ENCODE data around the gene FRS2.

FRS2 gene

DNA sequence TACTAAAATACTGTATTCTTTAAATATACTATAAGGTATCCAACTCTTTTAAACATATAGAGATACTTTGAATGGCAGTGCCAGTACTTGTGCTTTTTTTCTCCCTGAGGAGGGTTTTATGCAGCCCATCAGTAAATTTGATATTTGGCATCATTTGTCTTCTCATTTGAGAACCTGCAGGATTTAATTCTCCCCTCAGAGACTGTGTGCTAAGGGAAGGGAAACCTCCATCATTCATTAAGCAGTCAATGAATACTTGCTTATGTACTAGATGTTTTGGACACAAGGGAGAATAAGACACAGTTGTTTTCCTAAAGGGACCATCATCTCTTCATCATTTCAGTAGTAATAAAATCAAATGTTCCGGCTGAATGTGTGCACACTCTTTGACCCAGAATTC, 40.8 kb downstream of the FRS2 start:
- no peak for DNase-seq (ENCODE audit: low spot score)
- TF ChIP-seq, protein P1, sequence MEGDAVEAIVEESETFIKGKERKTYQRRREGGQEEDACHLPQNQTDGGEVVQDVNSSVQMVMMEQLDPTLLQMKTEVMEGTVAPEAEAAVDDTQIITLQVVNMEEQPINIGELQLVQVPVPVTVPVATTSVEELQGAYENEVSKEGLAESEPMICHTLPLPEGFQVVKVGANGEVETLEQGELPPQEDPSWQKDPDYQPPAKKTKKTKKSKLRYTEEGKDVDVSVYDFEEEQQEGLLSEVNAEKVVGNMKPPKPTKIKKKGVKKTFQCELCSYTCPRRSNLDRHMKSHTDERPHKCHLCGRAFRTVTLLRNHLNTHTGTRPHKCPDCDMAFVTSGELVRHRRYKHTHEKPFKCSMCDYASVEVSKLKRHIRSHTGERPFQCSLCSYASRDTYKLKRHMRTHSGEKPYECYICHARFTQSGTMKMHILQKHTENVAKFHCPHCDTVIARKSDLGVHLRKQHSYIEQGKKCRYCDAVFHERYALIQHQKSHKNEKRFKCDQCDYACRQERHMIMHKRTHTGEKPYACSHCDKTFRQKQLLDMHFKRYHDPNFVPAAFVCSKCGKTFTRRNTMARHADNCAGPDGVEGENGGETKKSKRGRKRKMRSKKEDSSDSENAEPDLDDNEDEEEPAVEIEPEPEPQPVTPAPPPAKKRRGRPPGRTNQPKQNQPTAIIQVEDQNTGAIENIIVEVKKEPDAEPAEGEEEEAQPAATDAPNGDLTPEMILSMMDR (IDR thresholded peaks at IDR 0.05; ENCODE audit: extremely low read depth, missing control alignments), result no peak

DNA sequence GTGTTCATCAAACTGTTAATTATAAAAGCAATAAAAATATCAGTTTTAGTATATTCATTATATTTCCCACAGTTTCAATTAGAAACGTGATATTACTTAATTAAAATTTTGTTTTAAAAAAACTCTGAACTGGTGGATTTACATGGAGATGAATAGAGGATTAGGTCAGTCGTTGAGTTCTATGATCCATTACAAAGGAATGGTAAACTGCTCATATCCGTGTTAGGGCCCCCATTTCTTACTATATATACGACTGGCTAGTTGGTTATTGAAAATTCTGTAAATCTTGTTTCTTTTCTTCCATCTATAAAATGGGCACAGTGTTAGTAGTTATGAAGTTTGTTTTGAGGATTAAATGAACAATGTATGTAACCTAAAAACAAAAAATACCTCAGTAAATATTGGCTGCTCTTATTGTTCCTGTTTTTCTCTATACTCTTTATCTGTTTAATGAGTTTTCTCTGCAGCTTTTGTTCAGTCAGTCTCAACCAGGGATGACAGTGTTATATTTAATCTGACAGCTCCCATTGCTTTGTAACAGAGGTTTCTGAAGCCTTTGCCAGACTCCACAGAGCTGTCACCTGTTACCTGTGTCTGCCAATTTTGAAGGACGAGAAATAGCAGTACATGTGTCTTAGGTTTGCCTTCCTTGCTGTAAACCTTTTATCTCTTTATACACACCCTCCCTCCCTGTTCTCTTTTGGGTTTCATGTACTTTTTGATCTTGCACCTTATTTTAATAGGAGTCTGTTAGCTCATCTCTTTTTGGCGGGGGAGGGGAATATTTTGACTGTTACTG, 41.5 kb downstream of the FRS2 start:
- DNase-seq (ENCODE audit: low spot score), result no peak
- TF ChIP-seq, protein P1 (IDR thresholded peaks at IDR 0.05; ENCODE audit: extremely low read depth, missing control alignments), result no peak

DNA sequence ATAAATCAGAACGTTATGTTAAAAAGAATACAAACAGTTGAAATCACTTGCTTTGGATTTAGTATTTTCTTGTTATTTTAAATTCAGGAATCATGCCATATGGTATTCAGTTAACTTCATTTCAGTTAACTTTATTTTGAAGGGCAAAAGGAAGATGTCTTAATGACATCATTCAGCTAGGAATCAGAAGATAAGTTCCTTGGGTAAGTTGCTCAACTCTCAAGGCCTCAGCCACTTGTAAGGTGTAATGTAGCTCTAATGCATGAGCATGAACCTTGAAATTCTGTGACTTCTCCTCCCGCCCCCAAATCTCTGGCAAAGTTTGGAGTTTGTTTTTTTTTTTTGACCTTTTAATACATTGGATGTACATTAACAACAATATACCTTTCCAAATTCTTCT, 42.6 kb downstream of the FRS2 start:
- DNase-seq (ENCODE audit: low spot score), result no peak
- TF ChIP-seq, protein P1 (IDR thresholded peaks at IDR 0.05; ENCODE audit: extremely low read depth, missing control alignments), result no peak

DNA sequence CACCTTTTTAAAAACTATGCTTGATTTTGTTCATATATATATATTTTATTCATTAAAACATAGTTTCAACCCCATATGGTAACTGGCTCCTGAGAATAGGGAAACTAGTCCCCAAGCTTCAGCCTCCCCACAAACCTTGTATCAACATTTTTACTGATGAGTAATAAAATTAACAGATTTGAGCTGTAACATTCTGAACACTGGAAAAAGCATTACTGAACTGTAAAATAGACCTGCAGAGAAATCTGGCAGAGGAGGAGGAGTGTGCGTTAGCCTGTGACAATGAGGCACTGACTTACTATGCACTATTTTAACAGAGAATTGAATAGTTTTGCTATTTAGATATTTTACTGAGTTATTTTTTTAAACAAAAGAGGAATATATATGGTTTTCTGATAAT, 43.1 kb downstream of the FRS2 start:
- TF ChIP-seq, protein P1 (IDR thresholded peaks at IDR 0.05; ENCODE audit: extremely low read depth, missing control alignments), result no peak
- DNase-seq (ENCODE audit: low spot score), result no peak

DNA sequence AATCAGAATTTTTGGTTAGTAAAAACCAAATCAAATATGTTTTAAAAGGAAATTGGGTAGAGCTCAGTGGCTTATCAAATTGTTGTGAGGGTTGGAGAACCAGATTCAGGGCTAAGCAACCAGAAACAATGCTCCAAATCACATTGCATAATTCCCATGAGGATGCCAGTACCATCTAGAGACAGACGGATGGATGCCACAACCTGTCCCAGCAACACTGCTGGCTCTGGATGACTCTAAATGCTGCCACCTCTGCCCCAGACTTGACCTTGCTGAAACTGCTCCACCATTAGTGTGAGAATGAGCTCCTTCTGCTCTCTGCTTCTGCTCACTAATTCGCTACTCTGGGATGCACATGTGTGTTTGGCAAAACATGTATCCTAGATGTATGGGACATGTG, 43.9 kb downstream of the FRS2 start:
- TF ChIP-seq, protein P1 (IDR thresholded peaks at IDR 0.05; ENCODE audit: extremely low read depth, missing control alignments), result no peak

DNA sequence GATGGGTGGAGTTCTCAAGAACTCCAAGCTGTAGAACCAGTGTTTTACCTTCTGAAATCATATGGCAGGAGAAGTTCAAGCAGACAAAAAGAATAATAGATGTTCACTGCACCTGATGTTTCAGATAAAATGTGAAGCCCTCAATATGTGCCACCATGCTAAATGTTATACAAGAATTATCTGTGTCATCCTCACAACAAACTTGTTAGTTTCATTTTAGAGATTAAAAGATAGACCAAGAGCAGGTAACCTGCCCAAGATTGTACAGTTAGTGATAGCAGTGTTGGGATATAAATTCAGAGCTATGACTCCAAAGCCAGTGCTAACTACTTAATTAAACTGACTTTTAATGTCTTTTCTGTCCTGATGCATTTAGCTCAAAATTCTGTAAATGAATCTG, 44.7 kb downstream of the FRS2 start:
- no peak for DNase-seq (ENCODE audit: low spot score)

More for the DNA sequence above, 43.9 kb downstream of the FRS2 start:
- no peak for DNase-seq (ENCODE audit: low spot score)

DNA sequence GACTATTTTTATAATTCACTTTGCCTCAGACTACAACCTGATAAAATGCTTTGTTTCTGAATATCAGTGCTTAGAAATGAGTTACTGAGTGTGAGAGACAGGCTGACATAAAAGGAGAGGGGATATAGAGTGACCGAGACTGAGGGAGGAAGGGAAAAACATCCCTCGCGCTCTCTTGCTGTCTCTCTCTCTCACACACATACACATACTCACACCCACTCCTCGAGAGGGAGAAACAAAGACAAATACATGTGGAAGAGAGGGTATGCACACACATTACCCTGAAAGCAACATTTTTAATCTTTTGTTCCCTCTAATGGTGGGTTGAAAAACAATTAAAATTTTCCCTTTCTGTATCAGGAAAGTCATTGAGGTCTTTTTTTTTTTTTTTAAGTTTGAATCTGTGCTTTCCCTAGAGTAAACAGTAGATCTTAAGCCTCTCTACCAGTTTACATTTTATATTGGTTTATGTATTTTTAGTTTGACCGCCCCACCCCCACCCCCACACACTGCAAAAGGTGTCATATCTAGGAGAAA, 45.3 kb downstream of the FRS2 start:
- DNase-seq (ENCODE audit: low spot score), result no peak
- TF ChIP-seq, protein P1 (IDR thresholded peaks at IDR 0.05; ENCODE audit: extremely low read depth, missing control alignments), result no peak

More for the DNA sequence above, 44.7 kb downstream of the FRS2 start:
- TF ChIP-seq, protein P1 (IDR thresholded peaks at IDR 0.05; ENCODE audit: extremely low read depth, missing control alignments), result no peak
